Measurements from ENCODE around the gene COX10.
"Not testable (repeated sequence)": the region's sequence is repeated elsewhere in the genome, so short reads cannot be mapped to it uniquely, and the experiment has no call there.

Gene COX10

DNA sequence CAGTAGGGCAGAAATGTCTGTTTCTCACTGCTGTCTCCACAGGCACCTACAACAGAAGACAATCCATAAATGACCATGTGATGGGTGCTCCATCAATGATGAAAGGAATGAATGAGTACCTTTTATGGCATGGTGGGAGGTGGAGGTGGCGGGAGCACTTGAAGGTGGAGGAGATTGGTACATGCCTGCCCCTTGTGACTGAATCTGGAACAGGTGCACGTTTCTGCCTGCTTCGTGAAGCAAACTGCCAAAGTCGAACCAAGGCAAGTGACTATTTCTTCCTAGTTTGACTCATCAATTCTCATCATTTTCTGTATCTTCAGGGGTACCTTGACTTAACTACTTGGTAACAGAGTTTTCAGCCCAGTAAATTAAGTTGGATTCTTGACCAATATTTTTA, 141.9 kb downstream of the COX10 start:
- no peak for DNase-seq

DNA sequence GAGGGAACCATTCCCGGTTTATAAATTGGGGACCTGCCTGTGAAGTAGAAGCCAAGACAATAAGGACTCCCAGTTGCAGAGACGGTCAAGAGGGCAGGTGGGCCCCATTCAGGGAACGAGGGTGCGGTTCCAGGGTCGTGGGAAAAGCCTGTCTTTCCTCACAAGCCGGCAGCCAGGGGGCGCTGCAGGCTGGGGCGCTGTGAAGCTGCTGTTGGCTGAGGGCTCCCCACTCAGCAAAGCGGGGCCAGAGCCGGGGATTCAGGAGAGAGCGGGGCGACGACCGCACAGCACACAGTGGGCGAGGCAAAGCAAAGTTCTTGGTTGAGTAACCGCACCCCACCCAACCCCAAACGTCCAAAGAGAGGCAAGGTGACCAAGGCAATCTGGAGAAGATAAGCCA, 142.5 kb downstream of the COX10 start:
- DNase-seq: peak; percentile 10 to 38

DNA sequence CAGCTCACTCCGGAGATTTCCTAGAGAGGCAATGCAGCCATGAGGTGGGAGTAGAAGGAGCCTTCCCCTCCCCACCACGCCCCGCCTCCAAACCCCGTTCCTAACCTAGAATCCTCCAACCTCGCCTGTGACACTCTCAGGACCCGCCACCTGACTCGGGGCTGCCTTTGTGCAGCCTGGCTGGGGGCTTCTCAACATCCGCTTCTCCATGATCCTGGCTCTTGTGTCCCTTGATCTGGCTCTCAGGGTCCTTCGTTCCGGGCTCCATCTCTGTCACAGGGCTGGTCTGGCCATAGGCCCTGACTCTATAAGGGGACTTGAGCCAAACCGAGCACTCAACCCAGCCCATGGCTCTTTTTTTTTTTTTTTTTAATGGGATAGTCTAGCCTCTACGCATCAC, 143.1 kb downstream of the COX10 start:
- DNase-seq: no peak

DNA sequence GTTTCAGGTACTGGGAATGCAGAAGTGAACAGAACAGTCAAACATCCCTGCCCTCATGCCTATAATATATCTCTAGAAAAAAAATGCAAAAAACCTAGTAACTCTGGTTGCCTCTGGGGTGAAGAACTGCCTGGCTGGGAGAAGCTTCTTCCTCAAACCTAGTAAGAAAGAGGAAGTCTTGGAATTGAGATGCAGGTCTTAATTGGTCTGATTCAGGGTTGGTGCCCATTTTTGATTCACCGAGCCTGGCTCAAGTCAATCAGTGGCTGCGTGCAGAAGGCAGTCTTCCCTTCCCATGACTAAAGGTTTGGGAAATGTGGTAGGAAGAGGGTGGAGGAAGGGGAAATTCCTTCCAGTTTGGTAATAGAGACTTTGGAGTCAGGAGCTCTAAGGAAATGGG, 145.0 kb downstream of the COX10 start:
- DNase-seq: no peak

DNA sequence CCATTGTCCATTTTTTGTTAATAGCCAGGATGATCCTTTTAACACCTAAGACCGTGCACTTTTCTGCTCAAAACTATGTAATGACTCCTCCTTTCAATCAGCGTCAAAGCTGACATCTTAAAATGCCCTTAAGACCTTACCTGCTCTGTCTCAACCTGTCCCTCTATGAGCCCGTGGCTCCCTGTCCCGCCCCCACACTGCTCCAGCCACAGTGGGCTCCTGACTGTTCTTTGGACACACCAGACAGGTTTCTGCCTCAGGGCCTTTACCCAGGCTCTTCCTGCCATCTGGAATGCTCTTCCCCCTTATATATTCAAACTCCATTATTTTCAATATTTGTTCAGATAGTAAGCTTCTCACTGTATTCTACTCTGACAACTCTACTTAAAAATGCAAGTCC, 153.3 kb downstream of the COX10 start:
- DNase-seq: no peak

DNA sequence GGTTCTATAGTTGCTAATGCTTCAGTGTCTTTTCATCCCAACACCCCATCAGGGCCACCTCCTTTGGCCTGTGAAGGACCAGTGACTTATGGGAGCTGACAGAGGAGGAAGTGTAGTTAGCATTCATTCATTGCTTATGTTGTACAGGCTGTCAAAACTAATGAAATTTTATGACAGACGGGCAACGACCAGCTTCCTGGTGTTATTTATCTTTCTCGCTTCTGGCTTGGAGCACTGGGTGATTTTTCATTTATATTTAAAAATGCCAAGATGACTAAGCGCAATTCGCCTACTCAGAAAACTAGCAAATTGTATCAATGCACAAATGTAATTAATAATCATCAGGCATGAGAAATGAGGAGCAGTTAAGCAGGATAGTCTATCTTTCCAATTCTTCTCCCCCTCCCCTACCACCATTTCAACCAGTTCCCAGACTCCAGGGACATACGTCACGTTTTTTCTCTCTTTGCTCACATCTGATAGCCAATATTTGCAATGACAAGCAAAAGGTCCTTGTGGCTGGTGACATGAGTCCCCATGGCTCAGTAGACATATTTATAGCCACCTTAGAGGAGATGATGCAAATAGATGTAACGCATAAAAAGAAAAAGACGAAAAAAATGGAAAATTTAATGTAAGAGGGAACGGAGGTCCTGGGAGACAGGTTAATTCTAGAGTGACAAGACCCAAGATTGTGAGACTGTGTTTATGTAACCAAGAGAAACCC, 156.1 kb downstream of the COX10 start:
- DNase-seq: no peak

DNA sequence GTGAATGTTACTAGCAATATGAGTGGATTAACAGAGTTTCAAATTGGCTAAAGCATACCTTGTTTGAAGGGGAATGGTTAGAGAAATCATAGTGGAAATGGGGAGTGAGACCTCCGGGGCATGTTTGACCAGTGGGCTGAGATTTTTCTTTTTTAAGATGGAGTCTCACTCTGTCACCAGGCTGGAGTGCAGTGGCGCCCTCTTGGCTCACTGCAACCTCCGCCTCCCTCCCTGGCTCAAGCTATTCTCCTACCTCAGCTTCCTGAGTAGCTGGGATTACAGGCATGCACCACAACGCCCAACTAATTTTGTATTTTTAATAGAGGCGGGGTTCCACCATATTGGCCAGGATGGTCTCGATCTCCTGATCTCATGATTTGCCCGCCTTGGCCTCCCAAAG, 157.7 kb downstream of the COX10 start:
- no peak for DNase-seq

DNA sequence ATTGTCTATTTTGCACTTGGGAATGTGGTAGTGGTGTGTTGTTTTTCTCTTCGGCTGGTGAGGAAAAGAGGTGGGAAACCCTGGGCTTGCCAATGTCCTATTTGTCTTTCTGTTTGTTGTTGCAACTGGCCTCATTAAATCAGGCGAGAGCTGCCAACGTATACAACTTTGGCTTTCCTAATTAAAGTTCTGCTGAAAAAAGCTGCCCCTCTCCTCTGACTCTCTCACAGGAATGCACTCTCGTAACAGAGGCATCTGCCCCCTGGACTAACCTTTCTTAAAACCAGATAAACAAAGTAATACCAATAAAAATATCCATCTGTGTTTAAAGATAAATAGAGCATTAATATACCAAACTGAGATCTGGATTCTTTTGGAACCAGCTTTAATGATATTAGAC, 159.6 kb downstream of the COX10 start:
- DNase-seq: no peak

DNA sequence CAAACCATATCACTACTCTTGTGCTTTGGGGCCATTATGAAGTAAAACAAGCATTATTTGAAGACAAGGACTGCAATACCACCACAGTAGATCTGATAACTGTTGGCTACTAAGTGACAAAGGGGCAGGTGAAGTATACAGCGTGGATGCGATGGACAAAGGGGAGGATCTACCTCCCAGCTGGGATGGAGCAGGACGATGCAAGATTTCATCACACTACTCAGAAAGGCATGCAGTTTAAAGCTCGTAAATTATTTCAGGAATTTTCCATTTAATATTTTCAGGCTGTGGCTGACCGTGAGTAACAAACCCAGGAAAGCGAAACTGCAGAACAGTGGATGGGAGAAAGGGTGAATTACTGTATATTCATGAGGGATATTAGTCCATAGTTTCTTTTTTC, 161.9 kb downstream of the COX10 start:
- not testable (repeated sequence) for DNase-seq

DNA sequence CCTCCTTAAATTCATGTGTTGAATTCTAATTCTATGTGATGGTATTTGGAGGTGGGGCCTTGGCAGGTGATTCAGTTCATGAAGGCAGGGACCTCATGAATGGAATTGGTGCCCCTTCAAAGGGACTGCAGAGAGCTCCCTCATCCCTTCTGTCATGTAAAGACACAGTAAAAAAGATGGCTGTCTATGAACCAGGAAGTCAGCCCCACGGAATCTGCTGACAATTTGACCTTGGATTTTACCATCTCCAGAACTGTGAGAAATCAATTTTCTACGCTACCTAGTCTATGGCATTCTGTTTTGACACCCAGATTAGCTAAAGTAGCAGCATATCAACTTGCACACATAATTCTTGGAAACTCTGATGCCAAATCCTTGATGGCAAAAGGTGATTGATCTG, 165.7 kb downstream of the COX10 start:
- DNase-seq: not testable (repeated sequence)

DNA sequence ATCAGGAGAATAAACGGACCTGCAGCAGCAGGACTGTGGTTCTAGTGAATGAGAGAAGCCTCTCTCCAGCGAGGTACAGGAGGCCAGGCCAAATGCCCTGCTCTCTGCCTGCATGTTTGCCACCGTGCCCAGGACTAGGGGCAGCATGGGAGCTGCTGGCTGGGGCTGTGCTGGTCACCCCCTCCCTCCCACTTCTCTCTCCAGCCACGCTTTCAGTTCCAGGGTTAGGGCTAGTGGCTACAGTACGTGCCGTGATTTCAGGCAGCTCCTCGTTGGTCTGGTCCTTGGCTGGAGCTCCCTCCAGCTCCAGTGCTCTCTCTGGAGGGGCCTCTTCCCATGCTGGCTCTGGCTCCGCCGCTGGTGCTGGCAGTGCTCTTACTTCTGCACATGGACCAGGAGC, 166.7 kb downstream of the COX10 start:
- DNase-seq: not testable (repeated sequence)

DNA sequence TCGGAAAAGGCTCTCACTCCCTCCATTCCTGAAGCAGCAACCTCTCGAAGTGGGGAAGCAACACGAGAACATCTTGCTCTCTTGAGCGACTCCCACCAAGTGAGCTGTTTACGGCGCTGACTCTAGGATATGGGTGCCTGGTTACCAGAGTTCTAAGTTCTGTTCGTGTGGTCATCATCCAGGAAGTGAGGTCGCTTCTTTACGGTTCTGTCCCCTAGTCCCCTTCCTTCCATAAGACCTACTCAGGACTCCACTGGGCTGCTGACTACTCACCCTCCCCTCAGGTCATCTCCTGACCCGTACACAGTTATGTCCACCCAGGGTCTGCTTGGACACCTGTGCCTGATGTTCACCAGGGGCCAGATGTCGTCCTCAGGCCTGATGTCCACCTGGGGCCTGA, 167.5 kb downstream of the COX10 start, which contains the start of gene CDRT15:
TSS of gene CDRT15 (minus strand) at position 101 of the 400 bp plus-strand sequence. CDS start at position 72, 29 bp downstream.
- not testable (repeated sequence) for DNase-seq

DNA sequence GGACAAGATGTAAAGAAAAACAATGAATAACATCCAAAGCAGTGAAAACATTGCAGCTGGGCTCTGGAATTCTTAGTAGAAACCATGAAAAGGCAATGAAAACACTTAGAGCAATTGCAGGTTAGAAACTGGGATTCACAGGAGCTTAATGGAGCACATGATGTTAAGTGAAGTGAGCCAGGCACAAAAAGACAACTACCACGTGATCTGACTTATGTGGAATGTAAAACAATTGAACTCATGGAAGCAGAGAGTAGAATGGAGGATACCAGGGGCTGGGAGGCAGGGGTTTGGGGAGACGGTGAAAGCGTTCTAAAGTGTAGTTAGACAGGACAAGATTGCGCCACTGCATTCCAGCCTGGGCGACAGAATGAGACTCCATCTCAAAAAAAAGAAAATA, 170.0 kb downstream of the COX10 start:
- not testable (repeated sequence) for DNase-seq

DNA sequence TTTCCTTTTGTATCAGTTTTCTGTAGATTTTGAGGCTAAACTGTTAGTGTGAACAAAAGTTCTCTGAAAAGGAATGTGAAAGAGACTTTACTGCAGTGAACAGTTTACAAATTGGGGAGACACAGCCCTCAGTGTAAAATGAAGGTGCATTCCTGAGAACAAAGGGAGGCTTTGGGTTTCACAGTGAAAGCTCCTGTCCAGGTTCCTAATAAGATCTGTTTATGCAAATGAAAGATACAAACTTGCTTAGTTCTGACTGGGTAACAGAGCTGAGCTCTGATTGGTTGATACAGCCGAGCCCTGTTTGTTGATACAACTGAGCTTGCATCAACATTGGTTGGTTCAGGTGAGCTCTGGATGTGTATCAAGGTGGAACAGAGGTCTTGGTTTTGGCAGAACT, 175.7 kb downstream of the COX10 start:
- no peak for DNase-seq

DNA sequence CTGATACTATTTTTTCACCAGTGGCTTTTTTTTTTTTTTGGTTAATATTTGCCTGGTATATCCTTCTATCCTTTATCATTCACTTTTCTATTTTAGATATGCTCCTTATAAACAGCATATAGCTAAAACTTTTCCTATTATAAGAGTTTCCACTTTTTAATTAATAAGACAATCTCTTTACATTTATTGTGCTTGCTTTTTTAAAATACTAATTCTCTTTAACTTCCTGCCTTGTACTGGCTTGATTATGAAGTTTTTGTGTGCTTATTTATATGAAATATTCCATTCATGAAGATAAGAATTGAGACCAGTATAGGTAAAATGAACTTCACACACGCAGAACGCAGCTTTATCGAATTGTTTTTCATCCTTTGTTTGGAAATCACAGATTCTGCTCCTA, 176.3 kb downstream of the COX10 start:
- no peak for DNase-seq

All from activated CD4-positive, alpha-beta T cell treated with anti-CD3 and anti-CD28 coated beads for 4 hours (primary cell).